Amygdala (tissue), 56 donors: ENCODE data around the gene ZNF473.

Source experiments
- DNase-seq, 56 donors: peaks; one replicate each; lab custom pipeline; 2025; lab: John Stamatoyannopoulos, UW

ZNF473 gene

DNA sequence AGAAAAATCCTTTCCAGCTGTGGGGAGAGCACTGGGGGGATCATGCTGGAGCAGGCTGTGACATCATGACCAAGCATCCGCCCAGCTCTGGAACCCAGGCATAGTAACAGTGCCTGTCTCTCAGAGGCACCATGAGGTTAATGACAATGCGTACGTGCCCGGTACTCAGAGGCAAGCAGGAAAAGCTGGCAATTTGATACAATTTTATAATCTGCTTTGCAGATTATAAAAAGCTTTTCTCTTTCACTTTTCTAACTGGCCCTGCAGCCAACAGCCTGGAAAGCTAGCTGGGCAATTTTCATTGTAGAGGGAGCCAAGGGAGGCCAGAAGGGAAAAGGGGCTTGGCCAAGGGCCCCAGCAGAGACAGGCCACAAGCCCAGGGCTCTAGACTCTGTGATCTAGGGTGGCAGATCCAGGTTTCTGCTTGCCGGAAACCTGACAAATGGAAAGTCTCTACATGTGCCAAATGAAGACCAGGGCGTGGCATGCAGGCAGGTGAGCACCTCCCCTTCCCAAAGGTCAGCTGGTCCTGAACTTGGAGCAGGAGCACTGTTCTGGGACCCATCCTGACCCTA lies 23.3 kb upstream of the ZNF473 start:
- DNase-seq: peak in 3 of 56 donors; percentile 2 to 22 (median 8)

DNA sequence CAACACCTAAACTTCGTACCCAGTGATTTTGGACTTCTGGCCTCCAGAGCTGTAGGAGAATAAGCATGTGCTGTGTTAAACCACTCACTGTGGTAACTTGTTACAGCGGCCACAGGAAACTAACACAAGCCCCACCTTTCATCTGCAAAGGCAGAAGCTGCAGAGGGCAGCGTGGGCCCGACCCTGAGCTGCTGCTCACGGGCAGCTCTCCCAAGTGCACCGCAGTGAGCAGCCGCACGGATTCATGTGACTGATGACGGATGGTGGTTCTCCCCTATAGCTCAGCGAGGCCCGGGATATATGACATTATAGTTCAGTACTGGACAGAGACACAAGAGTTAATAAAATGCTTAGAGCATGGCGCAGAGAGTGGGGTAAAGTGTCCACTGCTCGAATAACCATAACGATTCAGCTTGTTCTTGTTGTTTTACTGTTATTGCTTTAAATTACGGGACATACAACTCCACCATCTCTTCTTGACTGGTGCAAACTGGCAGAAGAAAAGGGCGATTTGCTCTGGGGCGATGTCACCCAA lies 22.5 kb upstream of the ZNF473 start:
- DNase-seq: no peak

DNA sequence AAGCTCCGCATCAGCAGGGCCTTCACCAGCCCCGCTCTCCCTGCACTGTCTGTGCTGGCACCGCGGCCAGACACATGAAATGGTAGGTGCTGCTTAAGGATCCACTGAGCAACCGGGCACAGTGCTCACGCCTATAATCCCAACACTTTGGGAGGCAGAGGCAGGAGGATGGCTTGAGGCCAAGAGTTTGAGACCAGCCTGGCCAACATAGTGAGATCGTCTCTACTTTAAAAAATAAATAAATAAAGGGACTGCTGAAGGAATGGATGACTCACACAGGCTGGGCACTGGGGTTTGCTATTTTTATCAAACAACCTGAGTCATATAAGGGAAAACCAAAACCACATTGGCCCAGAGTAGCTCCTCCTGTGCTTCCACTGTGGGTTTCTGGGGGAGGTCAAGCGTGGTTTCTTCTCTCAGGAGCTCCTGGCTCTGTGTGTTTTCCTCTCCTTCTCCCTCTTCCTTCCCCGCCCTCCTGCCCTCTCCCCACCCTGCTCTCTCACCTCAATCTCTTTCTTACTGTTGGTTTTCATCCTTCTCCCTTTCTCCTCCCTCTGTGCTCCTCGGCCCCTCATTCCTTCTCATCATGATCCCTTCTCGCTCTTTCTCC lies 21.9 kb upstream of the ZNF473 start:
- DNase-seq: peak in 9 of 56 donors; percentile 4 to 41 (median 11)

DNA sequence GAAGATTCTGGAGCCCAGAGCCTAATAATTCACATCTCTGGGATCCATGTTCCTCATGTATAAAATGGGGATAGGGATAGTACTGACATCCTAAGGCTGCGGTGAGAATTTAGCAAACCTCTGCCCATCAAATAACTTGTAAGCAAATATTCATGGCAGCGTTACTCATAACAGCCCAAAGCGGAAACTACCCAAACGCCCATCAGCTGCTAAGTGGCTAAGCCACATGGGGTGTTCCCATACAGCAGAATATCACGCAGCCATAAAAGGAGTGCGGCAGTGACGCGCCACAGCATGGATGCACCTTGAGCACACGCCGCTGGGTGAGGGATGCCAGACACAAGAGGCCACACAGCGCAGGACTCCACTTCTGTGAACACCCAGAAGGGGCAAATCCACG lies 20.4 kb upstream of the ZNF473 start:
- DNase-seq: no peak

DNA sequence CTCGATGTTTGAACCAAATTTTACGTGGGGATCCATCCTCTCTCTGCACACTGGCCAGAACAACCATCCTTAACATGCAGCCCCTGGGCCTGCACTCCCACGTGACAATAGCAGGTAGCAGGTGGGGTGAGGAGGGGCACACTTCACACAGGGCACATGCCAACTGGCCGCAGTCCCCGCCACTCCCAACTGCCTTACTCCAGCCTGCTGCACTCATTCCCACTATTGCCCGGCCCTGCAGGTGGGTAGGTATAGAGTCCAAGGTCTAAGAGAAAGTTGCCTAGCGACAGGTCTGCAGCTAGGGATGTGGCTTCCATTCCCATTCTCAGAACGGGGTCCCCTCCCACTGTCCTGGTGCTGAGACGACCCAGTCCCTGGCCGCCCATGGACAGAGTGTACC lies 18.6 kb upstream of the ZNF473 start:
- DNase-seq: no peak

DNA sequence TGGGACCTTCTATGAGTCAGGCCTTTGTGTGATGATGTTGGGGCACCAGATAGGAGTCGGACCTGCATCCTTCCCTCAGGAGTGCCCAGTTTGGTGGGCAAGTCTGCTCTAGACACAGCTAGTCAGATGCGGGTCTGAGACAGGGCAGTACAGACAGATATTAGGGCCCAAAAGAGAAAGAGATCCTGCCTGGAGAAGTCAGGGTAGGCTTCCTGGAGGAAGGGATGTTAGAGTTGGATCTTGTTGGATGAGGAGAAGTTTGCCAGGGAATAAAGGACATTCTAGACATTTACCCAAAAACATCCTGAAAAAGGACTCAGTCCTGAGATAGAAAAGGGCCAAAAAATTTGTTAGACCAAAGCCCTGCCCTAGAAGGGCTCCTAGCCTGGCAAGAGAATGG lies 17.9 kb upstream of the ZNF473 start:
- no peak for DNase-seq

DNA sequence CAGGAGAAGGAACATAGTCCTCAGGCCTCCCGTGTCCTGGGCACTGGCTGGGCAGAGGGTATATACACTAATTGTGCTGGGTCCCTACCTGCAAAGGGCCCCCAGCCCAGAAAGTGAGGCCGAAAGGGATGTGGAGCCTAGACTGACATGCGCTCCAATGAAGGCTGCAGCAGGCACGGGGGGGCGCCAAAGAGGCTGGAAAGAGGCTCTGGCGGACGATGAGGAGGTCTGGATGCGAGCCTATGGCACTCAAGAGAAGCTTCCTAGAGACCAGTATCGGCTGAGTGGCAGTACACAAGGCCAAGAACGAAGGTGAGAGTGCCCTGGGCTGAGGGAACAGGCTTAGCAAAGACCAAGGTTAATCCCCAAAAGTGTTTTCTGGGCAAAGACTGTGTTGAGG lies 17.3 kb upstream of the ZNF473 start:
- DNase-seq: no peak

DNA sequence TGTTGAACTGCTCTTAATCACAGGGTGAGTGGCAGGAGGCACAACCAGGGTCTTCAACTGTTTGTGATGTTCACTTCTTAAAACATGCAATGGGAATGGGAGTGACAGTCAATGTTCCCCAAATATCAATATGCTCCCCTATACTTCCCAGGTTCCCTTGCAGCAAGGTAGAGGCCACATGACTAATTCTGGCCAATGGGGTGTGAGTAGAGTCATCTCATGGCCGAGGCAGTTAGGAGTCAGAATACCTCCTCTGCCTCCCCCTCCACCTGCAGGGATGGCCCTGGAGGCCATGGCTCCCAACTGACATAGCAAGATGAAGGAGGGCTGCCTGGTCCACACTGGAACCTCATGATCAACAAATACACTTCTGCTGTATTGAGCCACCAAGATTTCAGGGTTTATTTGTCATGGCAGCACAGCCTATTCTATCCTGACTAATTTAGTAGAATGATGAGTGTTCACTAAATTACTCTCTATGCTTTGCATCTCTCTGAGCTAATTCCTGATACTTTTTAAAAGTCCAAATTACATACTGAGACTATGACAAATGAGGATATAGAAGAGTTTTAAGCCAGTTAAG lies 9.5 kb upstream of the ZNF473 start:
- no peak for DNase-seq

DNA sequence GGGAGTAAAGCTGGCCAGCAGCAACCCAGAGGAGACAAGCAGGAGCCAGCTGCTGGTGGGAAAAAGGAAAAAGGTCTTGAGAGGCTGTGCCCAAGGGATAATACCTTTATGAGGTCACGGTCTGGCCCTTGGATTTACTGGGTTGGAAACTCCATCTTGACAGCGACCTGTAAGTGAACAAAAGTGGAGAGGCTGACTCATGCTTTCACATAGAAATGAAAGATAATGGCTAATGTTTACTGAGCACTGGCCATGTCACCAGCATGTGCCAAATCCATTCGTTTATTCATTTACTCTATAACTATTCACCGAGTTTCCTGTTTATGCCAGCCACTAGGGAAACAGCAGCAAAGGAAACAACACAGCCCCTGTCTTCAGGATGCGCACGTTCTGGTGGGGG lies 5.3 kb upstream of the ZNF473 start:
- DNase-seq: no peak

DNA sequence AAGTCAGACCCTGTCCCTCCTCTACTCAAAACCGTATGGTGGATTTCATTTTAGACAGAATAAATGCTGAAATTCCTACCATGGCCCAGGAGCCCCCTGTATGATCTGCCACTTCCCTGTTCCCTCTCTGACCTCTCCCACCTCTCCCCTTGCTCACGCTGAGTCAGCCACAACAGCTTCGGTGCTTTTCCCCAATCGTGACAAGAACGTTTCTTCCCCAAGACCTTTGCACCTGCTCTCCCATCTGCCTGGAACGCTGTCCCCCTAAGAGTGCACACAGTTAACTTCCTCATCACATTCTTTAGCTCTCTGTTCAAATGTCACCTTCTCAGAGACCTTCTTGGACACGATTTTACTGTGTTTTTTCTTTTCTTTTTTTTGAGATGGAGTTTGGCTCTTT lies 3.0 kb upstream of the ZNF473 start:
- DNase-seq: no peak

DNA sequence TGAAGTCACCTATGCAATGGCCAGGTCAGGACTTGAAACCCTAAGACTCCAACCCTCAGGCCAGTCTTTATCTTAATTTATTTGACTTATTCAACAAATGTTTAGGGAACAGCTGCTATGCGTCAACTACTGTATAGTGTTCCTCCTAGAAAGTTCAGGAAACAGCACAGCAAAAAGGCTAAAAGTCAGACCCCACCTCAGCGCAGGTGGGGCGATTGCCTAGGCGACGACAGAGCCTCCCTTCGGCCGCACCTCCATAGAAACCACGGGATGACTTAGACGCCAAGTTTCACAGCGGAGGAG lies 1.1 kb upstream of the ZNF473 start:
- DNase-seq: no peak

DNA sequence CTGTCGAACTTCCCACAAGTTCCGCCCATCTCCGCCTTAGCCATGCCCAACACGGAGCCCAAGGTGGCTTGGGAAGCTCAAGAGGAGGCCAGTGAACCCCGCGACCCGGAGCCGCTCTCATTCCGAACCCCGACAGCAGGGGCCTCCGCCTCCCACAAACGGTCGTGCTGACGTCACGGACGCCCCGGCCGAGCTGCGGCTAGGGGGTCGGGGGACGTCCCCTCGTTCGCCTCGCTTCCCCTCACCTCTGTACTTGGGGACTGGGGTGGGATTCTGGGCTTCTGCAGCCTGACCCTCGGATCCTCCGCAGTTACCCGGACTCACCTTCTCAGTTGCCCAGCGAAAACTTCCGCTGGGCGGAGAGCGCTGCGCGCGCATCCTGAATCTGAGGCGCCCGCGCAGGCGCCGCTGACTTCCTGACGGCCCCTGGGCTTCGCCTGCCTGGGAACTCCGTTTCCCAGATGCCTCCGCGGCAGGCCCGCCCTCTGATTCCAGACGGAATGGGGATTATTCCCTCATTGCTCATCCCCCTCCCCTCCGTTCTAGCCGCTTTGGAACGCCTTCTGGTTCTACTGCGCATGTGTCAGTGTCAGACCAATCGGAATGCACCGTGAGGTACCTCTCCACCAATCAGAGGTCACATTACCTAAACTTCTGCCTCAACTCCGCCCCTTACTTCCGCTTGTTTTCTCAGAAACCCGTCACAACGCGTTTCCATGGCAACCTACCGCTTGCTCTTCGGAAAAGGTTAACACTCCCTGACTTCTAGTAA lies 597 bp upstream of the ZNF473 start, which contains the start of gene VRK3:
Gene VRK3, minus strand, starts transcription at position 351 of the 772 bp plus-strand sequence. CDS start 9,210 bp downstream, outside the sequence.
- peak; percentile 83 to 100 (median 98) for DNase-seq

DNA sequence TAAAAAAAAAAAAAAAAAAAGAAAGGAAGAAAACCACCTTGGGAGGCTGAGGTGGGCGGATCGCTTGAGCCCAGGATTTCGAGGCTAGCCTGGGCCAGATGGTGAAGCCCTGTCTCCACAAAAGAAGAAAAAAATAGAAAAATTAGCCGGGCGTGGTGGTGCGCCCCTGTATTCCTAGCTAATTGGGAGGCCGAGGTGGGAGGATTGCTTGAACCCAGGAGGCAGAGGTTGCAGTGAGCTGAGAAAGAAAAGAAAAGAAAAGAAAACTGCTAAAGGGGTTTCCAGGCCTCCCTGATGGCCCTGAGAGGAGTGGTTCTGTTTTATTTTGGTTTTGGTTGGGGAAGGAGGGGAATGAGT lies 723 bp downstream of the ZNF473 start:
- no peak for DNase-seq

DNA sequence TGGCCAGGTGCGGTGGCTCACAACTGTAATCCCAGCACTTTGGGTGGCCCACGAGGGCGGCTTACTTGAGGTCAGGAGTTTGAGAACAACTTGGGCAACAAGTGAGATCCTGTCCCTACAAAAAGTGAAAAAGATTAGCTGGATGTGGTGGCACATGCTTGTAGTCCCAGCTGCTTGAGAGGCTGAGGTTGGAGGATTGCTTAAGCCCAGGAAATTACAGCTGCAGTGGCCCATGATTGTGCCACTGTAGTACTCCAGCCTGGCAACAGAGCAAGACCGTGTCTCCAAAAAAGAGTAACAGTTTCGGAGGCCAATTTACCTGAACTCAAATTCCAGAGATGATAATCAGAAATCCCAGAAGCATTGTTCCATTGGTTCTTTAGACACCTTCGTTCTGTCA lies 4.4 kb downstream of the ZNF473 start:
- no peak for DNase-seq

DNA sequence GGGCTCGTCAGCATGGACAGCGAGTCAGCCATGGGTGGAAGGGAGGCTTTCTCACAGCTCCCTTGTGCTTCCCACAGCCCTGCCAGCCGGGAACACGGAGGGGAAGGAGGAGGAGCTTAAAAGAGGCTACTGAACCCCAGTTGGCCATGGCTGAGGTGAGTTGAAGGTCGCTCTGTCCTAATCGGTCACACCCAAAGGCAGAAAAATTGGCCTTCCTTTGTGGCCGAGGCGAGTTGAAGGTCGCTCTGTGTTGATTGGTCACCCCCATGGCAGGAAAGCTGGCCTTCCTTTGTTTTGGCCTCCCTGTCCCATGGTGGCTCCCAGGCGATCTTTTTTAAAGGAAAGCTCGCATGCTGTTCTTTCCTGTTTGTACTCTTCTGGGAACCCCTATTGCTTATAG lies 5.1 kb downstream of the ZNF473 start:
- no peak for DNase-seq

DNA sequence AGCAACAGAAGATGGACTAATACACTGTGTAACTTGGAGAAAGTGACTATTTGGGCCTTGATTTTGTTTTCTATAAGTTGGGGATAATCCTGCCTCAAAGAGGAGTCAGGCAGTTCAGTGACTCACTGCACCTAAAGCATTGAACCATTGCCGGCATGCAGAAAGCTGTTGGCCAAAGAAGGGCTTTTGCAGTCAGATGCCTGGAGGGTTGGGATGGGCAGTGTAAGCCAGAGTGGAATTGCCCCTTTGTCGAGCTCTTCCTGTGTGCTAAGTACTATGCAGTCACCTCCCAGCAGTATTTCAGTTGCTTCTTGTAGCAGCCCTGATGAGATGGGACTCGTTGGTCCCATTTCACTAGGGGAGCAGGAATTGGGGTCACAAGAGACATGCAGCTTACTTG lies 11.1 kb downstream of the ZNF473 start:
- no peak for DNase-seq

DNA sequence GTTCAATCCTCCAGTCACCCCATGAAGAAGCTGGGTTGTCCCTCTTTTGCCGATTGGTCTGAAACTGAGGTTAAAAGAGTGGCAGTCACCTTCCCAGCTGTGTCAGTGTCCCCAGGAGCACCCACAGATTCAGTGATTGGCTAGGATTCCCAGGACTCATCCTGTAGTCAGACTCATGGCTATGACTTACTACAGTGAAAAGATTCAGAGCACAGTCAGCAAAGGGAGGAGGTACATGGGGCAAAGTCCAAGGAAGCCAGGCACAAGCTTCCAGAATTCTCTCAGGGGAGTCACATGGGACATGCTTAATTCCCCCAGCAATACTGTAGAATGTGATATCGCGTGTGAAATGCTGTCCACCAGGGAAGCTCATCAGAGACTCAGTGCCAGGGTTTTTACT lies 14.2 kb downstream of the ZNF473 start:
- DNase-seq: no peak

DNA sequence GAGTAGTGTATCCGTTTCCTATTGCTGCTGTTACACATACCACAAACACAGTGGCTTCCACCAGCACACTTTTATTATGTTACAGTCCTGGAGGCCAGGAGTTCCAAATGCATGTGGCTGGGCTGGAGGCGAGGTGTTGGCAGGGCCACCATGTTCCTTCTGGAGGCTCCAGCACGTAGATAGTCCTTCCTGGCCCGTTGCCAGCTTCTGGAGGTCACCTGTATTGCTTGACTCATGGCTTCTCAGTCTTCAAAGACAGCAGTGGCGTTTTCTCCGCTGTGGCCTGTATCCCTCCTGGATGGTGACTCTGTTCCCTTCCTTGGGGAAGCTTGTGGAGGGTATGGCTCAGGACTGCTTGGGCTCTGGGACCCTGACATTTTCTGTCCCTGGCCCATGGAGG lies 15.2 kb downstream of the ZNF473 start:
- DNase-seq: peak in 2 of 56 donors; percentile 1 to 4

DNA sequence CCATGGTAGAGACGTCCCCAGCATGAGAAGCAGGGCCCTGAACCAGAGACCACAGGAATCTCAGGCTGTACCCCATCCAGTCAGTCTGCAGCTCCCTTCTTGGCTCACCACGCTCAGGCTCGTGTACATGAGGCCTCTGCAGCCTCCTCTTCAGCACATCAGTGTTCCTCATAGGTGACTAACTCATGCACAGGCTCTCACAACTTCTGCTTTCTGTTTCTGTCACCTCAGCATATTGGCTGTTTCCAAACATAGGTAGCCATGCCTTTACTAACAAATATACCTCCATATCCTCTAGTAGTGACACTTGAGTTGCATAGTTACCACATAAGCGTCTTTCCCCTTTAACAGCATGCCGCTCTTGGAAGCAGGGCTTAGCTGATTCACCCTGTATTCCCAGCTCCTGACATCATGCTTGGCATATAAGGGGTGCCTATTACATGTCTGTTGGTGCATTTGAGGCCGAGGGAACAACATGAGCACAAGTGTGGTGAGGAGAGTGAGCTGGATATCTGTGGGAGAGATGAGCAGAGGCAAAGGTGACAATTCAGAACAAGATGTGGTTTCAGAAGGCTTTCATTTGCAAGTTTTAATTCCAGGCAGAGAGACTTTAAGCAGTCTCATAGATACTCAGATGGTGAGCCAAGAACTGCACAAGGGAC lies 16.7 kb downstream of the ZNF473 start:
- DNase-seq: no peak

DNA sequence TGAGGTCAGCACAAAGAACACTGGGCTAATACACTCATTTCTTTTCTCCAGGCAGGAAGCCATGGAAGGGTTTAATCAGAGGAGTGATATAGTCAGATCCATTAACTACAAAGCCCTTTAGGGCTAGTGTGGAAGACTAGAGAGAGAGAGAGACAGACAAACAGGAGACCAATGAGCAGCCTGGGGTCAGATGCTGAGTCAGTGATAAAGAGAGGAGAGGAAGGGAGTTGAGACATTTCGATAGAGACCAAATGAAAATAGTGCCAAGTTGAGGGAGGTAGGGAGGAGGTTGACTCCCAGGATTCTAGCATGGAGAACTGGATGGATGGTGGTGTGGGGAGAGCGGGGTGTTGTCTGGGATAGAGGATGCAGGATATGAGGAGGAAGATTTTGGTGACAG lies 18.2 kb downstream of the ZNF473 start:
- no peak for DNase-seq

DNA sequence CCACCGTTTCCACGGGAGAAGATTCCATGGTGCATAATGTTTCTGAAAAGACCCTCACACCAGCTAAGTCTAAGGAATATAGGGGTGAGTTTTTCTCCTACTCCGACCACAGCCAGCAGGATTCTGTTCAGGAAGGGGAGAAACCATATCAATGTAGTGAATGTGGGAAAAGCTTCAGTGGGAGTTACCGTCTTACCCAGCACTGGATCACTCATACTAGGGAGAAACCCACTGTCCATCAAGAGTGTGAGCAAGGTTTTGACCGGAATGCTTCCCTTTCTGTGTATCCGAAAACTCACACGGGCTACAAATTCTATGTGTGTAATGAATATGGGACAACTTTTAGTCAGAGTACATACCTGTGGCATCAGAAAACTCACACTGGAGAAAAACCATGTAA lies 19.1 kb downstream of the ZNF473 start:
- no peak for DNase-seq
